Omental fat pad (tissue), 4 donors: ENCODE data around the gene CCNY. TPM values are rescaled to one million over a fixed set of nuclear protein-coding genes. Genes with fewer than 3 reads are reported as not detected.

Experiments used
- ATAC-seq: fragments of 150-250 bp; one replicate; pipeline ENCODE4 v1.9.1; 2016; ENCODE audit warnings: mild to moderate bottlenecking, moderate library complexity; ENCODE audit not compliant: low FRiP score
- DNase-seq: peaks from one replicate; pipeline ENCODE4 v3.0.0-alpha.2; 2019; ENCODE audit warnings: low spot score
- total RNA-seq, 4 donors: library from RNA; depleted of rRNA; stranded (reverse); fragments of >200 nt; gene quantifications; one replicate each; pipeline ENCODE4 v1.1.0, GENCODE V29; 2016
- TF ChIP-seq, protein P1 (sequence below), 3 donors: fragments of 450-650 bp; IDR thresholded peaks; one replicate each; pipeline ENCODE4 v1.5.1; 2016 to 2017; ENCODE audit warnings: antibody characterized with exemption in 3 of 3, mild to moderate bottlenecking in 3 of 3, moderate library complexity in 2 of 3

CCNY gene
- total RNA-seq, 4 donors from 2014 or later = 38.6 to 49.5 (median 47.2) TPM

DNA sequence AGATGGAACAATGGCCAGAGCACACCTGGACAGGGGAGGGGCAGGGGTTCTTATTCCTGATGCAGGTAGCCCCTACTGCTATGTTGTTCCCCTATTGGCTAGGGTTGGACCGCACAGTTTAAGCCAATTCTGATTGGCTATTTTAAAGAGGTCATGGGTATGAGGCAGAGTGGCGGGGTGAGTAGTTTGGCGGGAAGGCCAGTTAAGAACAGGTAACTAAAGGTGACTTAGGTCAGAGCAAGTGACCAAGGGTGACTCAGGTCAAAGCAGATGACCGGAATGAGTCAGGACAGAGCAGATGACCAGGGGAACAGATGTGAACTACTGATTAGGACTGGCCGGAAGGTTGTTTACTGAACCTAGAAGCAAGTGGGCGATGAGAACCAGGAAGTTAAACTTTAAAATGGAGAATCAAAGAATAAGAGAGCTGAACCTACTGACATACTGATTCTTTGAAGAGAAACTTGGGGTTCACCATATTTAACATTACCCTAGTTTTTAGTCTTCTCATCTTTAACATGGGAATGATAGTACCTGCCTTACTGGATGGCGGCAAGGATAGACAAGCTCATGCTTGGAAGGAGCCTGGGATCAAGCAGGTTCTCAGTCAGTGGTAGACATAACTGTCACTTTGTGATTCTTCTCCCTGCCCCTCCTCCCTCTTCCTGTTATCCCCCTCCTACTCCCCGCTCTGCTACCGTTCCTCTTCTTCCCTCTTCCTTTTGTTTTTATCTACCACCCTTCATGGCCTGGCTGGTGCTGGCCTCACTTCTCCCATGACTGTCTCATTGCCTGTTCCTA, 55.0 kb downstream of the CCNY start:
- DNase-seq (no peak), ATAC-seq (no peak)
- TF ChIP-seq, protein P1, sequence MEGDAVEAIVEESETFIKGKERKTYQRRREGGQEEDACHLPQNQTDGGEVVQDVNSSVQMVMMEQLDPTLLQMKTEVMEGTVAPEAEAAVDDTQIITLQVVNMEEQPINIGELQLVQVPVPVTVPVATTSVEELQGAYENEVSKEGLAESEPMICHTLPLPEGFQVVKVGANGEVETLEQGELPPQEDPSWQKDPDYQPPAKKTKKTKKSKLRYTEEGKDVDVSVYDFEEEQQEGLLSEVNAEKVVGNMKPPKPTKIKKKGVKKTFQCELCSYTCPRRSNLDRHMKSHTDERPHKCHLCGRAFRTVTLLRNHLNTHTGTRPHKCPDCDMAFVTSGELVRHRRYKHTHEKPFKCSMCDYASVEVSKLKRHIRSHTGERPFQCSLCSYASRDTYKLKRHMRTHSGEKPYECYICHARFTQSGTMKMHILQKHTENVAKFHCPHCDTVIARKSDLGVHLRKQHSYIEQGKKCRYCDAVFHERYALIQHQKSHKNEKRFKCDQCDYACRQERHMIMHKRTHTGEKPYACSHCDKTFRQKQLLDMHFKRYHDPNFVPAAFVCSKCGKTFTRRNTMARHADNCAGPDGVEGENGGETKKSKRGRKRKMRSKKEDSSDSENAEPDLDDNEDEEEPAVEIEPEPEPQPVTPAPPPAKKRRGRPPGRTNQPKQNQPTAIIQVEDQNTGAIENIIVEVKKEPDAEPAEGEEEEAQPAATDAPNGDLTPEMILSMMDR (IDR thresholded peaks at IDR 0.05) = no peak

DNA sequence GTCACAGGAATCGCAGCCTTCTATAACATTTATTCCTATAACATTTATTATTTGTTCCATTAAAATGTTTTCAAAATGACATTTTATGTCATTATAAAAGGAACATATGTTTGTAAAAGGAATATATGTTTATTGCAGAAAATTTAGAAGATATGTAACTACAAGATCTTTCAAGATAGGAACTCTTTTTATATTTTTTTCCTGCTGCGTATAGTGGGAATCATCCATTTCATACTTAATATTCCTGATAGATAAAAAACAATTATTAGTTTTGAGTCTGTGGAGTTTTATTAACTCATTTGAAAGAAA, 55.6 kb downstream of the CCNY start:
- DNase-seq (no peak), ATAC-seq (no peak)
- TF ChIP-seq, protein P1 (IDR thresholded peaks at IDR 0.05) = no peak

DNA sequence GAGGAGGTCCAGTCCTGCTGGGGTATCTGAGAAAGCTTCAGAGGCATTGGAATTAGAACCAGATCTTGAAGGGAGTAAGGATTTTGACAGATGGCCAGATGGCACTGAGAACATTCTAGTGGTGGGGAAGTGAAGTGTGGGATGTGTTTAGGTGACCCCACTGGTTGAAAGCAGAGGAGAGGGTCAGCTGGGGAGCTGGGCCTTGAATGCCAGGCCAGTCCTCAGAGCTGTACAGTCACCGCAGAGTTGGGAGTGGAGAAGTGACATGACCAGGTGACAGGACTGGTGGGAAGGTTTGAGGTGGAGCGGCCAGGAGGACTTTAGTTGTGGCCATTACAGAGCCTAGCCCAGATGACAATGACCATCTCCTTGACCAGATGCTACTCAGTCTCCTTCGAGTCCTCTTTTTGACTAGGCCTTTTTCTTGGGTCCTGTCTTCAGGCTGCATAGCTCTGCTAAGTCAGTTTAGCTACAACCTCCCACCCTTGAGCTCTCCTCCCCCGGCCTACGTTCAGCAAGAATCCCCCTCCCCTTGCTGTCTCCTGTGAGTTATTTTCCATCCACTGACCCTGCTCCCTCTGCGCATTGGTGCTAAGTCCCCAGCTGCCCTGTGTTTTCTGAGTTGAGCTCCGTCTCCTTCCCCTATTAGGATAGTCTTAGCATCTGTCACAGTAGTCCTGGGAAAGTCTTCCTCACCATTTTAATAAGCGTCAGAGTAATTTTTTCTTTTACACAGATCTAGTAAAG, 56.3 kb downstream of the CCNY start:
- TF ChIP-seq, protein P1 (IDR thresholded peaks at IDR 0.05) = no peak
- ATAC-seq (no peak), DNase-seq (no peak)

DNA sequence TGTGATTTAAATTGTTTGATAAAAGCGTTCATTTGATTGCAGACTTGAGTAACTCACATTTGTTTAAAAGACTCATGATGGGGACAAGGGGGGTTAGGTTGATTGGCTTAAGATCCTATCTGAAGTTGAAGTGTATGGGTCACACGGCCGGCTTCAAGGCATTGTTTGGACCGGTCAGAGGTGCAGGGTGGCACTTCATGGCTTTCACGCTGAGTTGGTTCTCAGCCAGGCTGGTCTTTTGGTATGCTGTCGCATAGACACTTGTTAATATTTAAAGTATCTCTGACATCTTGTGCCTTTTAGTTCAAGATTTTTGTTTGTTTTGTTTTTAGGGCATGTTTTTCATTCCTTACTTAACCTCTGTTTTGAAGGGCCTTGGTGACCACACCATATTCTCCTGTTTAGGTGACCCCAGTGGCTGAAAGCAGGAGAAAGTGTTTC, 58.1 kb downstream of the CCNY start:
- DNase-seq = no peak
- TF ChIP-seq, protein P1 (IDR thresholded peaks at IDR 0.05) = no peak
- no peak for ATAC-seq

DNA sequence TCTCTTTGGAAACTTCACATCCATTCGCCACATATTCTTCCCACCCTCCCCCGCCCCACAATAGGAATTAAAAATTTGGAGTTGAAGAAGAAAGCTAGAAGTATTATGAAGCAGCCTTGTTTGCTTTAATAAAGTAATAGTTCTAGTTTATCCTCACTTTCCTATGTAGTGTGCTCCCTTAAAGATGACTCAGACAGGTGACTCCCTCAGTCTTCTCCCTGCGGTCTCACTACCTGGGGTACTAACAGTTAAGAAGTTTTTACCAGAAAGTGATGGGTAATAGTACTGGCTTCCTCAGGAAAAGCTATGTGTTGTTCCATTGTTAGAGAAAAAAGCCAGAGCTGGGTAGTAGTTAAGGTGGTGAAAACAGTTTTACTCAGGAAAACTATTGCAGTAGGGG, 58.6 kb downstream of the CCNY start:
- no peak for ATAC-seq
- TF ChIP-seq, protein P1 (IDR thresholded peaks at IDR 0.05) = no peak
- DNase-seq = no peak

DNA sequence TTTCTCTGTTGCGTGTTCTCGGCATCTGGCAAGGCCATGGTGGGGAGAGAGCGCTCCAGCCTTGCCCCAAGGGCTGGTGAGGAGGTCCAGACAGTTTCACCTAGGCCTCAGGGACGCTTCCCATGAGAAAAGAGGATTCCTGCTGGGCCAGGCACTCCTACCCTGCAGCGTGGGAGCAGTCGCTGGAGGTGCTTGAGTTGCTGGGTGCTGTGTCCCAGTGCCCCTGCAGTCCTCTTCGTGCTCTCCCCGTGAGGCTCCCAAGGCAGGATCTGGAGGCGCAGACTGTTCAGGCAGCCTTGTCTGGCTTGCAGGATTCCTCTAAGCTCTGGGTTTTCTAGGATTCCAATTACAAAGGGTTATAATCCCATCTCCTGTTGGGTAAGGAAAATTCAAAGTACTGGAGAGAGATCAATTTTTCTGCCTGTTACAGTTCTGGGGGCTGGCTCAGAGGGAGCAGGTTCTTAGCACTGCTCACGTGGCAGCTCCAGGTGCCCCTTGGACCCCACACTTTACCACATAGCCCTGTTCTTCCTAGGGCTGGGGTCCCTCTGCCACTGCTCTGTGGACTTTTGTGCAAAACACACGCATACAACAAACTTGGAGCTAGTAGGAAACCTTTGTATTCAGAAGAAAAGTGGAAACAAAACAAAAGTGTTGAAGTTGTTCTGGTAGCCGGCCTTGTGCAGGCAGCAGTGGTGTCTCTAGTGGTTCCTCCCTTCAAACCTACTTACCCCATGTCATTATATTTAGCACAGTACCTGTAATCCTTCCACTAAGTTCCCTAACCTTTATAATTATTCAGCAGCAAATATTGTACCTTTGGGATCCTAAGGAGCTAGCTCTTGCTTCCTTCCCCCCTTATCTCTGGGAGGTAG, 60.5 kb downstream of the CCNY start:
- DNase-seq (no peak), ATAC-seq (no peak)
- TF ChIP-seq, protein P1 (IDR thresholded peaks at IDR 0.05) = no peak
